Endothelial cell of umbilical vein (primary cell): ENCODE measurements around the gene CLCN2. TPM values are rescaled to one million over a fixed set of nuclear protein-coding genes. Genes with fewer than 3 reads are reported as not detected.

Experiments
- BruUV-seq: library from RNA; stranded (reverse); fragments of 400-500 nt; replicated peaks from 2 replicates; lab custom pipeline; 2021; lab: Mats Ljungman, UMichigan
- CTCF ChIA-PET: fragments of 300-600, 350-600 bp; sonication (Branson Sonifier 250); formaldehyde crosslinking; loops from one replicate; lab custom pipeline; 2021; ENCODE audit warnings: antibody characterized with exemption, inconsistent platforms; lab: Charles Lee
- POLR2A ChIA-PET: fragments of 300-600, 350-600 bp; sonication (Branson Sonifier 250); formaldehyde crosslinking; loops from one replicate; lab custom pipeline; 2021; ENCODE audit warnings: antibody characterized with exemption, inconsistent platforms; lab: Charles Lee
- DNase-seq: peaks from one replicate; pipeline ENCODE4 v3.0.0-alpha.2; 2011; ENCODE audit warnings: low read depth, low spot score
- FAIRE-seq: peaks from 2 replicates; lab custom pipeline; 2011; peaks lifted over from hg19 to GRCh38; lab: Jason Lieb, UNC
- H2AFZ ChIP-seq: 2 replicates; pipeline ENCODE4 v1.6.0; 2012; ENCODE audit warnings: low read depth, low read length, control low read depth, inconsistent platforms
- H3K27ac ChIP-seq: 2 replicates; pipeline ENCODE4 v1.5.1; 2011; ENCODE audit warnings: low read depth, mild to moderate bottlenecking, control low read depth, low read length, moderate library complexity; ENCODE audit not compliant: insufficient read depth
- H3K27me3 ChIP-seq, 2 experiments: 2 replicates each; pipeline versions ENCODE4 v1.6.0 to v1.6.1; 2011; ENCODE audit warnings: low read length in 2 of 2, mixed read lengths in 1 of 2; ENCODE audit not compliant: control insufficient read depth in 2 of 2, insufficient read depth in 2 of 2
- H3K36me3 ChIP-seq, 2 experiments: 2 replicates in 1 of 2; 3 replicates in 1 of 2; pipeline ENCODE4 v1.5.1; 2011; ENCODE audit warnings: low read length in 2 of 2, mild to moderate bottlenecking in 1 of 2, moderate library complexity in 1 of 2; ENCODE audit not compliant: control insufficient read depth in 2 of 2, insufficient read depth in 2 of 2; ENCODE audit errors: extremely low read depth in 1 of 2
- H3K4me1 ChIP-seq: 3 replicates; pipeline ENCODE4 v1.5.1; 2011; ENCODE audit warnings: mild to moderate bottlenecking, low read length; ENCODE audit not compliant: control insufficient read depth, insufficient read depth; ENCODE audit errors: extremely low read depth
- H3K4me2 ChIP-seq: 2 replicates; pipeline ENCODE4 v1.6.1; 2011; ENCODE audit warnings: low read length, control low read depth, mixed read lengths; ENCODE audit not compliant: insufficient read depth
- H3K4me3 ChIP-seq, 3 experiments: fragments of 200-600 bp in 1 of 3; sonication (generic), shearing (Covaris generic) in 1 of 3; replicated peaks in 1 of 3; 2 replicates each; pipeline ENCODE4 v1.5.1; 2011 to 2016; ENCODE audit warnings: control low read depth in 3 of 3, low read length in 3 of 3, mild to moderate bottlenecking in 2 of 3, inconsistent platforms in 1 of 3, low read depth in 1 of 3, moderate library complexity in 1 of 3; ENCODE audit not compliant: insufficient read depth in 1 of 3
- H3K79me2 ChIP-seq: 2 replicates; pipeline ENCODE4 v1.6.0; 2012; ENCODE audit warnings: low read length, inconsistent platforms; ENCODE audit not compliant: control insufficient read depth, insufficient read depth
- H3K9ac ChIP-seq: replicated peaks from 2 replicates; pipeline ENCODE3; 2011; ENCODE audit warnings: low read length, control low read depth; ENCODE audit not compliant: insufficient read depth; ENCODE audit errors: extremely low read depth
- H3K9me1 ChIP-seq: replicated peaks from 3 replicates; pipeline ENCODE4 v1.6.0; 2011; ENCODE audit warnings: mild to moderate bottlenecking, low read length; ENCODE audit not compliant: control insufficient read depth, insufficient read depth; ENCODE audit errors: extremely low read depth
- H3K9me3 ChIP-seq: replicated peaks from 2 replicates; pipeline ENCODE4 v1.5.1; 2012; ENCODE audit warnings: low read length, inconsistent platforms; ENCODE audit not compliant: control insufficient read depth, insufficient read depth
- H4K20me1 ChIP-seq: replicated peaks from 2 replicates; pipeline ENCODE3; 2011; ENCODE audit warnings: mild to moderate bottlenecking, low read length; ENCODE audit not compliant: control insufficient read depth, insufficient read depth; ENCODE audit errors: extremely low read depth
- CTCF ChIP-seq, 2 donors: IDR thresholded peaks; 1 replicate in 1 of 2; 2 replicates in 1 of 2; pipeline ENCODE4 v1.5.1; 2011; ENCODE audit warnings: low read length in 2 of 2, mild to moderate bottlenecking in 2 of 2, moderate library complexity in 2 of 2, control low read depth in 1 of 2, inconsistent platforms in 1 of 2, low read depth in 1 of 2; ENCODE audit not compliant: insufficient read depth in 1 of 2; ENCODE audit errors: extremely low read depth in 1 of 2
- EZH2 ChIP-seq: IDR thresholded peaks from 2 replicates; pipeline ENCODE4 v1.6.1; 2012; ENCODE audit warnings: borderline replicate concordance, low read depth, mild to moderate bottlenecking, moderate library complexity, low read length, inconsistent platforms; ENCODE audit not compliant: severe bottlenecking
- FOS ChIP-seq: IDR thresholded peaks from 2 replicates; pipeline ENCODE4 v1.6.1; 2011; ENCODE audit warnings: mild to moderate bottlenecking, low read length, moderate library complexity, borderline replicate concordance; ENCODE audit not compliant: insufficient read depth
- GATA2 ChIP-seq: IDR thresholded peaks from 2 replicates; pipeline ENCODE4 v1.7.0; 2011; ENCODE audit warnings: low read depth, mild to moderate bottlenecking, moderate library complexity, mixed read lengths, low read length; ENCODE audit not compliant: insufficient read length, insufficient read depth
- JUN ChIP-seq: IDR thresholded peaks from 2 replicates; pipeline ENCODE4 v1.6.1; 2011; ENCODE audit warnings: borderline replicate concordance, low read depth; ENCODE audit not compliant: insufficient read length, insufficient read depth
- MYC ChIP-seq: IDR thresholded peaks from one replicate; pipeline ENCODE4 v1.6.1; 2011; ENCODE audit warnings: mild to moderate bottlenecking, low read depth, low read length
- POLR2A ChIP-seq: IDR thresholded peaks from 2 replicates; pipeline ENCODE4 v1.6.1; 2012; ENCODE audit warnings: low read depth, mild to moderate bottlenecking, control low read depth, low read length
- POLR2AphosphoS5 ChIP-seq: IDR thresholded peaks from 2 replicates; pipeline ENCODE4 v1.6.1; 2012; ENCODE audit warnings: low read depth, mild to moderate bottlenecking, control low read depth, low read length, moderate library complexity; ENCODE audit not compliant: insufficient read depth
- dilution Hi-C: fragments of 300-500 bp; cut with MboI; formaldehyde crosslinking; loops from one replicate; pipeline ENCODE4 v1.15.0; 2019; ENCODE audit warnings: low sequenced_read_pairs; ENCODE audit not compliant: extremely low pct_ligation_motif_present
- intact Hi-C: fragments of 100-400 bp; cut with micrococcal nuclease; formaldehyde crosslinking; loops from one replicate; pipeline ENCODE4 v1.10.0; 2022
- polyA plus RNA-seq, 4 experiments: library from polyadenylated mRNA; depleted of rRNA in 3 of 4; stranded (reverse) in 3 of 4; unstranded in 1 of 4; fragments of >200 nt; gene quantifications; 2 replicates each; pipeline versions ENCODE4 v1.2.1 to v1.2.3, GENCODE V29; 2011 to 2012; ENCODE audit warnings: missing spikeins in 1 of 4
- total RNA-seq: library from RNA; stranded (reverse); gene quantifications from 2 replicates; pipeline ENCODE4 v1.2.3, GENCODE V29; 2021
- TF ChIP-seq, protein P1 (sequence below): IDR thresholded peaks from 2 replicates; pipeline ENCODE4 v1.6.1; 2011; ENCODE audit not compliant: insufficient read depth, insufficient read length

CLCN2 gene
- total and polyA plus RNA-seq, 2 donors (not counting 3 experiments of a cell fraction or from before 2014, with no cell fraction given), result 3.5 to 6.5 TPM

DNA sequence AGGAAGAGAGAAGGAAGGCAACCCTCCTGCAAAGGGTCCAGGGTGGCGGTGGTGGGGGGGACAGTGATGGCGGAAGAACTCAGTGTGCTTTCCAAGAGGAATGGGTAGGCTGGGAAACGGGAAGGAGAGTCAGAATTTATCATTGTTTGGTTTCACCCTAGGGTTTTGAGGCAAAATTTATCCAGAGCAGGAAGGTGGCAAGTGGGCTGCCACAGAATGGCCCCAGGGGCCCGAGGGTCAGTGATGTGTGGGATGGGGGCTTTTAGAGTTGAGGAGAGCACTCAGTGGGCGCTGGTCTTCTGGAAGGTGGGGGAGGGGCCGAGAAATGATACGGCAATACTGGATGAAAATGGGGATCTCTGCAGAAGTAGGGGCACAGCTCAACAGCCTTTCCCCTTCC lies 23.4 kb downstream of the CLCN2 start:
- DNase-seq (no peak), FAIRE-seq (no peak)
- no peaks in the 10 kb centered on the region for H3K9me3 ChIP-seq
- TF ChIP-seq GATA2 (no peak), MYC (no peak), EZH2 (no peak), CTCF (IDR thresholded peaks at IDR 0.05; ENCODE audit: extremely low read depth in 1 of 2, insufficient read depth in 1 of 2, low read depth in 1 of 2, low read length in 2 of 2) (no peak), FOS (no peak), JUN (no peak), POLR2A (no peak), POLR2AphosphoS5 (no peak)
- TF ChIP-seq, protein P1, sequence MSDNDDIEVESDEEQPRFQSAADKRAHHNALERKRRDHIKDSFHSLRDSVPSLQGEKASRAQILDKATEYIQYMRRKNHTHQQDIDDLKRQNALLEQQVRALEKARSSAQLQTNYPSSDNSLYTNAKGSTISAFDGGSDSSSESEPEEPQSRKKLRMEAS, result no peak
- H3K4me2 ChIP-seq, result peak overlapping the region; percentile 73
- ChIA-PET CTCF (interaction anchor here (1.0 to 2.2 kb wide), 11 partner anchors 9 to 176 kb away, joined by 3 to 7 read pairs (median 4); partner anchors contain the start of genes CLCN2 and POLR2H), POLR2A (no interaction called here)
- no peaks in the 10 kb centered on the region for H3K27me3 ChIP-seq
- peaks cover 44% of the 10 kb centered on the region for H3K79me2 ChIP-seq
- peak overlapping the region in 1 of 3 experiments; percentile 21 for H3K4me3 ChIP-seq
- dilution Hi-C loops (no loop called here), intact Hi-C loops (loop anchor here (1.0 to 10.0 kb wide), 2 partner anchors 24 to 1597 kb away; partner anchors contain the start of gene TRA2B)
- BruUV-seq, result TSS peak; percentile 46
- peaks cover 10 to 24% of the 10 kb centered on the region in 2 experiments for H3K36me3 ChIP-seq
- peaks cover 64% of the 10 kb centered on the region for H3K4me1 ChIP-seq
- no peaks in the 10 kb centered on the region for H4K20me1 ChIP-seq
- peak overlapping the region; percentile 99 for H3K27ac ChIP-seq
- peak overlapping the region; percentile 24 for H2AFZ ChIP-seq
- no peaks in the 10 kb centered on the region for H3K9me1 ChIP-seq
- H3K9ac ChIP-seq, result peak overlapping the region; percentile 60
